ENCODE measurements around the gene PTAFR. TPM values are rescaled to one million over a fixed set of nuclear protein-coding genes. Genes with fewer than 3 reads are reported as not detected.

PTAFR gene
- total RNA-seq, 1 experiment from 2014 or later = 2.6 TPM

- TF ChIP-seq ATF1 (CRISPR knock-in tag; IDR thresholded peaks at IDR 0.05) = no peak
- no peak for TF ChIP-seq ZNF281 (CRISPR knock-in tag; IDR thresholded peaks at IDR 0.05)
Observed at GRCh38 chr1:28147264-28148094, 29.0 kb downstream of the PTAFR start (continued).

- Mint-ChIP-seq H3K9me3 (peaks cover 10% of the 10 kb centered on the region), H3K4me1 (peaks cover 18% of the 10 kb centered on the region), H3K27ac (no peak overlapping the region), H3K4me3 (no peak overlapping the region), H3K36me3 (peaks cover 5% of the 10 kb centered on the region; the same call in 1 of the 2 replicates), H3K27me3 (ENCODE audit: low read depth) (no peaks in the 10 kb centered on the region)
- POLR2A ChIA-PET = no interaction called here
- DNase-seq (ENCODE audit: low spot score) = no peak
- CTCF ChIA-PET = interaction anchor here (0.9 kb wide), 1 partner anchor 63 kb away, joined by 3 read pairs; no protein-coding TSS in a partner anchor
- TF ChIP-seq ZNF121 (CRISPR knock-in tag; IDR thresholded peaks at IDR 0.05) (peak; percentile 38; the same call in 1 of the 2 replicates), IRF2 (CRISPR knock-in tag; IDR thresholded peaks at IDR 0.05; ENCODE audit: borderline replicate concordance, low read depth) (no peak)
- ATAC-seq = no peak
Observed at GRCh38 chr1:28145728-28146127, 30.8 kb downstream of the PTAFR start.

GRCh38 chr1:28144203-28145135 lies 32.0 kb downstream of the PTAFR start:
- Mint-ChIP-seq H3K27ac (no peak overlapping the region), H3K9me3 (no peaks in the 10 kb centered on the region), H3K27me3 (ENCODE audit: low read depth) (no peaks in the 10 kb centered on the region), H3K36me3 (no peaks in the 10 kb centered on the region), H3K4me3 (no peak overlapping the region), H3K4me1 (peaks cover 18% of the 10 kb centered on the region)
- ChIA-PET POLR2A (no interaction called here), CTCF (interaction anchor here (0.5 kb wide), 1 partner anchor 29 kb away, joined by 4 read pairs; no protein-coding TSS in a partner anchor)
- DNase-seq (ENCODE audit: low spot score) = no peak
- TF ChIP-seq ZNF317 (CRISPR knock-in tag; IDR thresholded peaks at IDR 0.05; ENCODE audit: borderline replicate concordance, low read depth) (no peak), TEAD1 (CRISPR knock-in tag; IDR thresholded peaks at IDR 0.05) (no peak)
- ATAC-seq = no peak

GRCh38 chr1:28143496-28144202 lies 32.8 kb downstream of the PTAFR start:
- Mint-ChIP-seq H3K27me3 (ENCODE audit: low read depth) (no peaks in the 10 kb centered on the region; the same call in 1 of the 2 replicates), H3K4me1 (peaks cover 18% of the 10 kb centered on the region), H3K36me3 (no peaks in the 10 kb centered on the region), H3K4me3 (no peak overlapping the region), H3K9me3 (no peaks in the 10 kb centered on the region), H3K27ac (no peak overlapping the region)
- DNase-seq (ENCODE audit: low spot score) = no peak
- ChIA-PET CTCF (interaction anchor here (0.5 to 1.4 kb wide), 2 partner anchors 30 to 52 kb away, joined by 4 read pairs; no protein-coding TSS in a partner anchor), POLR2A (interaction anchor here (0.6 kb wide), 1 partner anchor 66 kb away, joined by 4 read pairs; no protein-coding TSS in a partner anchor)
- ATAC-seq = no peak
- no peak for TF ChIP-seq ATF3 (CRISPR knock-in tag; conservative IDR thresholded peaks at IDR 0.05)
- no peak for TF ChIP-seq ZMAT4 (CRISPR knock-in tag; IDR thresholded peaks at IDR 0.05)
- TF ChIP-seq AFF4 (CRISPR knock-in tag; IDR thresholded peaks at IDR 0.05; ENCODE audit: borderline replicate concordance) = no peak
- no peak for TF ChIP-seq PREB (CRISPR knock-in tag; IDR thresholded peaks at IDR 0.05; ENCODE audit: borderline replicate concordance)
- TF ChIP-seq ZNF512 (CRISPR knock-in tag; IDR thresholded peaks at IDR 0.05; ENCODE audit: borderline replicate concordance) = no peak
- TF ChIP-seq E2F4 (CRISPR knock-in tag; IDR thresholded peaks at IDR 0.05; ENCODE audit: borderline replicate concordance, low read depth) = no peak

Measured in WTC11 (cell line).